GM18870 (cell line): ENCODE data around the gene IQCH.
"Not testable (repeated sequence)": the region's sequence is repeated elsewhere in the genome, so short reads cannot be mapped to it uniquely, and the experiment has no call there.

Experiments used
- ATAC-seq: cut with Tn5 transposase; IDR thresholded peaks from one replicate; pipeline ENCODE4 v1.9.1; 2021; ENCODE audit warnings: moderate library complexity; ENCODE audit not compliant: unreplicated experiment

The IQCH gene

GRCh38 chr15:67349634-67350033 is 95.0 kb downstream of the IQCH start:
- ATAC-seq, result no peak

DNA sequence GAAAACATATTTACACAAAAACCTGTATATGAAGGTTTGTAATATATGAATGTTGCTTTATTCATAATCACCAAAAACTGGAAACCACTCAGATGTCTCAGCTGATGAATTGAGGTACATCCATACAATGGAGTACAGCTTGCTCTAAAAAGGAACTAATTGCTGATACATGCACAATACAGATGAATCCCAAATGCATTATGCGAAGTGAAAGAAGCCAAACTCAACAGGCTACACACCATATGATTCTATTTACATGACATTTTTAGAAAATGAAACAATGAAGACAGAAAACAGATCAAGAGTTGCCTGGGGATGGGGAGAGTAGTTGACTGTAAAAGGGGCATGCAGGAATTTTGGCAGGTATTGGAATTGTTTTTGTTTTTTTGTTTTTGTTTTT is 95.5 kb downstream of the IQCH start:
- ATAC-seq, result no peak

- no peak for ATAC-seq
These were observed 103.8 kb downstream of the IQCH start for GRCh38 chr15:67358391-67358790.

DNA sequence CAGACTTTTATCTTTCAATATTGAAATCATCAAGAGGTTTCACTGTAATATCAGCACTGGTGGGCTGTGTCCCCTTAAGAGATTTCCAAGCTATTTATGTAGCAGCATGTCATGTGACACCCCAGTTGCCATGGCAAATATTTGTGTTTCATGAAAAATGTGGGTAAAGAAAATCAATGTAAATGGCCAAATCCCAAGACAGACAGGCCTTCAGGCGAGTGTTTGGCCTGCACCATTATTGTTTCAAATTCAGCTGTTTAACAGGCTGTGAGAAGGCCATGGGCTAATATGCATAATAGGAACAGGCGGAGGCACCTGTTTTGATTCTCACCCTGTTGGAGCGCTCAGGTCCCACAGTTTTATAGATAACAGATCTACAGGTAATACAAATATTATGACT is 104.2 kb downstream of the IQCH start:
- ATAC-seq, result no peak

GRCh38 chr15:67359431-67360079 is 105.0 kb downstream of the IQCH start:
- no peak for ATAC-seq

GRCh38 chr15:67361100-67361499 is 106.5 kb downstream of the IQCH start:
- no peak for ATAC-seq

DNA sequence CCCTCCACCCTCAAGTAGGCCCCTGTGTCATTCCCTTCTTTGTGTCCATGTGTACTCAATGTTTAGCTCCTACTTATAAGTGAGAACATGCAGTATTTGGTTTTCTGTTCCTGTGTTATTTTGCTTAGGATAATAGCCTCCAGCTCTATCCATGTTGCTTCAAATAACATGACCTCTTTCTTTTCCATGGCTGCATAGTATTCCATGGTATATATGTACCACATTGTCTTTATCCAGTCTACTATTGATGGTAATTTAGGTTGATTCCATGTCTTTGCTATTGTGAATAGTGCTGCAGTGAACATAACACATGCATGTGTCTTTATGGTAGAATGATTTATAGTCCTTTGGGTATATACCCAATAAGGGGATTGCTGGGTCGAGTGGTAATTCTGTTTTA is 109.1 kb downstream of the IQCH start:
- not testable (repeated sequence) for ATAC-seq

DNA sequence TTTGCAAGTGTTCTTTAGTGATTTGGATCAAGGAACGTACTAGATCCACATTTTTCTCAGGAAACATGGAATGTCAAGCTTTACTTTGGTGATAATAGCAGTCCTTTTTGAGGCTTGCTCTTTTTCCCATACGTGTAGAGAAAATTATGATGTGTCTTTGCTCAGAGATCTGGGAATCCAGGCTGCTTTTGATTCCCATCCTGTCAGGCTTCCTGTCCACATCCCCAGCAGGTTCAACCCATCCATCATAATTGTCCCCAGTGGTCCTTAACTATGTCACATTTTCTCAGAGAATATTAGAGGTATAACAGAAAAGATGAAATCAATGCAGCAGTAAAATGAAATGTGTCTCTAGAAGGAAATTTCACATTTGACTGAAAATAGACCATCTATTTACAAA is 111.4 kb downstream of the IQCH start:
- no peak for ATAC-seq

DNA sequence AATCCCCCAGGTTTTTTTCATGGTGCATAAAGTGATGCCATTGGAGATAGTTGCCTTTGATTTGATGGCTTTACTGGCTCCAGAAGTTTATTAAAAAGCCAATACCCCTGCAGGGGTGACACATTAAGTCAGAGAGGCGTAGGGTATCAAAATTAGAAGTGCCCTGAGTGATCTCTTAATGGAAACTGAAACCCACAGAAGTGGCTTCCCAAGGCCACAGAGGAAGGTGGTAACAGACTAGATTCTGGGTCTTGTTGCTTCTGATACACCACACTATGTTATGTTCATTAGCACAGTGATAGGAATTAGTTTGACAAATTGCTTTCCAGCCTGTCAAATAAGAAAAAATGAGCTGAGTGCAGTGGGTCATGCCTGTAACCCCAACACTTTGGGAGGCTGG is 112.3 kb downstream of the IQCH start:
- ATAC-seq, result no peak

DNA sequence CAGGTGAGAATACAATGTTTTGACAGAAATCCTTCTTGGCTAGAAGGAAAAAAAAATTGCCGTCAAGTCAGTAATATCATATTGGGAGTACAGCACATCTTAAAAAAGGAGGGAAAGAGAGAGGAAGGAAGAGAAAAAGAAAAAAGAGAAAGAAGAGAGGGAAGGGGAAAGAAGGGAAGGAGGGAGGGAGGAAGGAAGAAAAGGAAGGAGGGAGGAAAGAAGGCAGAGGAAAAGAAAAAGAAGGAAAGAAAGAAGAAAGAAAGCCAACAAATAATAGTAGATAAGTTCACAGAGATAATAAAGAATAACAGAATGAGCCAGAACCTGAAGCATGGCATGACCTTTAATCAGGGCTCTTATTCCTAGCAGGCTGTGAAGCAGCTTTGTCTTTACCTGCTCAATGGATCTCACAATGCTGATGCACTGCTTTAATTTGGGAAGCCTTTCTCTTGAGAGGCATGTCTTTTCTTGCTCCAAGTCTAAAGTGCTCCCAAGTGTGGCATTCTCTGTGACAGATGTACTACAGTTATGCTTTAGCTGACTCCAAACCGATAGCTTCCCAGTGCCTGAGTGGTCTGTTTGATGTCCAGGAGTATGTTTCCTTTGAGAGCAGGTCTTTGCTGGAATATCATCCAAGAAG is 114.9 kb downstream of the IQCH start:
- no peak for ATAC-seq

GRCh38 chr15:67370206-67370954 is 115.8 kb downstream of the IQCH start:
- ATAC-seq, result no peak

GRCh38 chr15:67372543-67372942 is 118.0 kb downstream of the IQCH start:
- no peak for ATAC-seq

- no peak for ATAC-seq
These were observed 118.5 kb downstream of the IQCH start for GRCh38 chr15:67372986-67373675.

DNA sequence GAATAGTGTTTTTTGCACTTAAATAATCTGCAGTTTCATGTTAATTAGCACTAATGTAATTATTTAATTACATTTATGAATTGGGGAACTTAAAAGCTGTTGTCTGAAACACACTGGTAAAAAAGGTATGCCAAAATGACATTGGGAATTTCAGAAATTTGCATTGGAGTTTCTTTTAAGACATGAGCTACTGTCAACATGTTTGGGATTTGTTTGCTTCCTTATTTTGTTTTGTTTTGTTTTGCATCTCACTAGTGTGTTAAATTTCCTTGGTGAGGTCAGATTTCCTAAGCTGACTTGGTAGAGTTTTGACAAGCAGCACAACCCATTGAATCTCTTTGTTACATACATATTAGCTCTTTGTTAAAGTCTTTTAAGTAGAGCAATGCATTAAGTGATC is 119.4 kb downstream of the IQCH start:
- no peak for ATAC-seq

GRCh38 chr15:67379530-67379929 is 124.9 kb downstream of the IQCH start:
- ATAC-seq, result no peak

DNA sequence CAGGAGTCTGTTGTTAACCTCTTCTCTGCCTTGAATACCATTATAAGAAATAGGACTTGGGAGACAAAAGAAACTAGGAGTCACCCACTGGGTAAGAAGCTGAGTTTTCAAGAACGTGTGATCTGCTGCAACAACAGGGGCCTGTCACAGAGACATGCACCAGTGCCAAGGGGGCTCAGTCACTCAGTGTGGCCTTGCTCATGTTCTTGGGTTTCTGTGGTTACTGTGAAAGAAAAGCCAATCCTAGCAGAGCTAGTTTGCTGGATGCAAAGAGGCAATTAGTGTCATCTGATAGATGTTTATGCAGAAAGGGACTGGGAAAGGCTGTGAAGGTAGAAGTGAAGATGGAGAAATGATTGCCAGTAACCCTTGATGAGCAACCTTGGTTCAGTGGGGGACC is 126.3 kb downstream of the IQCH start:
- ATAC-seq, result no peak

DNA sequence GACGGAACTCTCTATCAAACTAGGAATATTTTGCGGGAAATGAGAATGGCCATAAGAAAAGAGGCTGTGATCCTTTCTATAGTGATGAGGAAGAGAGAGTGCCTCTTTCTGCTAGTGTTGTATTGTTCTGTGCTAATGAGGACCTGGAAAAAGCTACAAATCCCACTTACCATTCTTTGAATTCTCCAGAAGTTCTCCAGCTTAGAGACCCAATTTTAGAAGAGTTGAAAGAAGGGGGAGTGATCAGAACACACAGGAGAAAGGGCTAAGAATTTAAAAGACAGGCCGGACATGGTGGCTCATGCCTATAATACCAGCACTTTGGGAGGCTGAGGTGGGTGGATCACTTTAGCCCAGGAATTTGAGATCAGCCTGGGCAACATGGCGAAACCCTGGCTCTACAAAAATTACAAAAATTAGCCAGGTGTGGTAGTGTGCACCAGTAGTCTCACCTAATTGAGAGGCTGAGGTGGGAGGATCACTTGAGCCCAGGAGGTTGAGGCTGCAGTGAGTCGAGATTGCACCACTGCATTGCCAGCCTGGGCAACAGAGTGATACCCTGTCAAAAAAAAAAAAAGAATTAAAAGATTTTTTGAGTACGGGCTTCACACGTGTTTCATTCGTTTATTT is 126.9 kb downstream of the IQCH start:
- ATAC-seq, result no peak

GRCh38 chr15:67382723-67383122 is 128.1 kb downstream of the IQCH start:
- ATAC-seq, result no peak

DNA sequence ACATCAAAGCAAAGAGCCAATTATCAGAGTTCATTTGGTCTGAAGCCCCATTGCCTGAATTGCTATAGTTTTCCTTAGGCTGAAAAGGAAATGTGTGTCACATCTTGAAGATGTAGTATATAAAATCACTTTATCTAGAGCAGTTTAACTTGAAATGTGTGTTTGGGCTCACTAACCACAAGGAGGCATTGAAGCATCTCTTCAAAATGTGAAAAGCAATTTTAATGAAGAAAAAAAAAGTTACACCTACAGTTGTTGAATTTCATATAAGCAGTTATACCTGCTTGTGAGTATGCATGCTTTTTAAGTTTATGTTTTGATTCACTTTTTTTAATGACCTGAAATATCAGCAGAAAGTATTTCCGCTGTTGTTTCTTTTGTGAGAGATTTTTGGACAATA is 129.3 kb downstream of the IQCH start:
- ATAC-seq, result no peak

DNA sequence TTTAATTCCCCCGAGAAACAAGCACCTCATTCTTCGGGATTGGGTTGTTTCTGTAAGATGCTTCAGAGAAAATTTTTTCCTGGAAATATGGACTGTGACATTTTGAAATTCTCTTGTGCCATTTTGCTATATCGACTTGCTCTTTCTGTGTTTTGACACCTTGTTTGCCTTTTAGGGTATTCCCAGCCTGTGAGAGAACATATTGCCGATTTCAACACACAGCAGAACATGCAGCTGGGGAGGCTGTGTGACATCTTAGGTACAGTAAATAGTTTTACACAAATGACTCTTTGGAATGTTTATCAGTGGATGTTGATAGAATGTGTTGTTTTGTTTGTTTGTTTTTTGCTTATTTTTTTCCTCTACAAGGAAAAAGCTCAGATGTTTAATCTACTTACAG is 130.2 kb downstream of the IQCH start:
- no peak for ATAC-seq

DNA sequence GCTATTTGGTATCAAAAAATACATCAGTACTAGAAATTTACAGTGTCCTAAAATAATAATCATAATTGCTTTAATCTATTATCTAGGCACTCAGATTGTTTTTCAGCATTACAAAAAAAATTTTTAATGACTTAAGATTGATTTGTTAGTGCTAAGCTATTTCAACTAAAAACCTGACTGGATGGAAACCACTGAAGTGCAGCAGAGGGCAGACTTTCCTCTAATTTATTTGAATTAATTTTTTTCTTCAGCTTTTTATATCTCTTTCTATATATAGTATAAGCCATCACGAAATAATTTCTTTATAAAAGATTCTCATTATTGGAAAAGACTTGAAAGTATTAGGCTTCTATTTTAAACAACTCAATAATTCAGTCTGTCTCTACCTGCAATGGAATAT is 131.4 kb downstream of the IQCH start:
- ATAC-seq, result no peak
